Peyer's patch (tissue), 4 donors: Measurements from ENCODE around the gene GNG2.

Experiments
- CTCF ChIP-seq, 6 experiments: fragments of 450-650 bp in 4 of 6; fragments of 200-600 bp in 2 of 6; sonication (generic) in 1 of 6; IDR thresholded peaks; one replicate each; pipeline ENCODE4 v1.5.1; 2017 to 2019; ENCODE audit warnings: antibody characterized with exemption in 6 of 6, mild to moderate bottlenecking in 3 of 6, moderate library complexity in 1 of 6
- POLR2A ChIP-seq, 2 donors: fragments of 450-650 bp; IDR thresholded peaks; one replicate each; pipeline ENCODE4 v1.5.1; 2017; ENCODE audit warnings: antibody characterized with exemption in 2 of 2, mild to moderate bottlenecking in 2 of 2, moderate library complexity in 2 of 2

GRCh38 chr14:51912112-51912786 lies 51.8 kb downstream of the GNG2 start:
- TF ChIP-seq CTCF (IDR thresholded peaks at IDR 0.05) = no peak
- no peak for TF ChIP-seq POLR2A (IDR thresholded peaks at IDR 0.05)
